Kidney glomerular epithelial cell (primary cell): Measurements from ENCODE around the gene SPRR5.

ENCODE experiments used
- DNase-seq: peaks from one replicate; lab custom pipeline; 2025; lab: John Stamatoyannopoulos, UW

SPRR5 gene, protein sequence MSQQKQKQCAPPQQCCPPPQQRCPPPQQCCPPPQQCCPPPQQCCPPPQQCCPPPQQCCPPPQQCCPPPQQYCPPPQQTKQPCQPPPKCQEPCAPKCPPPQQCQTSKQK

DNA sequence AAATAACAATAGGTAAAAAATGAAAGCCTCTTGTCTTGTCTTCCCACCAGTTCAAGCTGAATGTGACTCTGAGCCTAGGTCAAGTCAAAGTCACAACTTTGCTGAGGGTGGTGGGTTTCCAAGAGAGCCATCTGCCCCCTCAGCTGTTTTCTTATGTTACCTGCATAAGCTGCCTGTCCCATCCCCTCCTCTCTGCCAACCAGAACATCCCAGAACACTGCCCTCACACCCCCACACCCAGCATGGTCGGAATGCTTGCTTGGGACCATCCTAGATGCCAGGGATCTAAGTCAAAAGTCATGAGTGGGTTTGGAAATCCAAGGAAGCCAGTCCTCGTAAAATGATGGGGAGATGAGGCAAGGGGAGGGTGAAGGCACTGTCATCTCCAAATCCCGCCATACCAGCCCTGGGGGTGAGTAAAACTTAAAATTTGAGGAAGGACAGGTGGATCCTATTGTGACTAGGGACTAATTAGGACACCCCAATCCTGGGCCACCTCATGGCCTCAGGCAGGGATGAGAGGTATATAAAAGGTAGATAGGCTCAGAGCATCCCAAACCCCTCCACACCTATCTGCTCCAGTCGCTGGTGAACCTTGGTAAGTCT lies at the start of gene SPRR5:
Gene SPRR5 (plus strand): TSS at position 556 of the 606 bp plus-strand sequence. CDS start 1,349 bp downstream, outside the sequence.
- DNase-seq: no peak

DNA sequence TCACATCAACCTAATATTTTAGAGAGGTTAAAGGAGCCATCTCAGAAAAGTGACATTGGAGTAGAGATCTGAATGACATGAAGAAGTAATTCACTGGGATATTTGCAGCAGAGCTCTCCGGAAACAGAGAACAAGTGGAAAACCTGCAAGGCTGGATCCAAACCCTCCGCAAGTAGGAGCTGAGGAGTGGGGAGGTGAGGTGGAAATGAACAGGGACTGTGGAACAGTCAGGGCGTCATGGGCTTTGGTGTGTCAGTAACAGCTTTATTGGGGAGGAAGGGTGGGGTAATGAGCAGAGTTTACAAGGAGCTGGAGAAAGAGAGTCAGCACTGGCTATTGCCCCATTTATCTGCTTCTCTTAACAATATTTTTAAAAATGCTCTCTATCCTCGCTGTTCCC lies 48.0 kb upstream of the SPRR5 start:
- DNase-seq: no peak

DNA sequence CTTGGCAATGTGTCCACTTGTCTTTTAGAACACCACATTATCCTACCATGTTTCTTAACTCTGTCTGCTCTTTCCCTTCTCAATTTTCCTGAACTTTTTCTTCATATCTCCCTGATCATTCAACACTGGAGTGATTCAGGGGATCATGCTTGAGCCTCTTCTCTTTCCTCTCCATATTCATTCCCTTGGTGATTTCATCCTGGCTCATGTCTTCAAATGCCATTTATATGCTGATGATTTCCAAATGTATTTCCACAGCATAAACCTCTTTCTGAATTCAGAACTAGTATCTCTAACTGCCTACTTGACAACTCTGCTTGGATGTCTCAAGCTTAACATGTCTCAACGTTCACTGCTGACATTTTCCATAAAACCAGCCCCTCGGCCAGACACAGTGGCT lies 47.1 kb upstream of the SPRR5 start:
- DNase-seq: no peak

DNA sequence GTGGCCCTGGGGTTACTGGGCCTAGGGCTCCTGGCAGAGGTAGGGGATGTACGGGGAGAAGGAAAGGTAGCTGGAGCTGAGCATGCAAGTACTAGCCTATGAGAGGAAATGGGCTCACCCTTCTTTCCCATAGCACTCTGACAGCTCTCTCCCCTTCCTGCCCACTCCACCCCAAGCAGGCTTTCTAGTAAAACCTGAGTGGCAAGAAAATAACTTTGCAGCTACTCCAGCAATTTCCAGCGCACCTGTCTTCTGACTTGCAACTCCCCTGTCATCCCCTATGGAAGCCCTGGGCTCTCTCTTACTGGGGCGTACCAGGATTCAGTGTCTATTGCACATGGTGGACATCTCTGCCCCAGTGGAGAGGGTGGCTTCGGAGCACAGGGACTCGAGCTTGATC lies 45.4 kb upstream of the SPRR5 start:
- no peak for DNase-seq

DNA sequence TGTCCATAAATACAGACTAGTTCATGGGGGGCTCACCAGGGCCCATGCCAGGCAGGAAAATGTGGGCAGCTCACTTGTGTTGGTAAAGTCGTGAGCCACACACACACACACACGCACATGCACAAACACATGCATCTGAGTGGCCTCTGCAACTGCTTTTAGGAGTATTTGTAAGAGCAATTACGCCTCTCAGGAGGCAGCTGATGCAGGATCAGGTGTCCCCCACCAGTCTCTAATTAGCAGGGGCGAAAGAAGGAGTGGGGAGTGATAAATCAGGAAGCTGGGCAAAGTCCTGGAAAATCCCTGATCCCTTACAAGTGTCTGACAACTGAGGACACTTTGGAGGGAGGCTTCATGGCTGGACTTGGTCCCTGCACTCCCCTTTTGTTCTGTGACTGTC lies 44.4 kb upstream of the SPRR5 start:
- no peak for DNase-seq

DNA sequence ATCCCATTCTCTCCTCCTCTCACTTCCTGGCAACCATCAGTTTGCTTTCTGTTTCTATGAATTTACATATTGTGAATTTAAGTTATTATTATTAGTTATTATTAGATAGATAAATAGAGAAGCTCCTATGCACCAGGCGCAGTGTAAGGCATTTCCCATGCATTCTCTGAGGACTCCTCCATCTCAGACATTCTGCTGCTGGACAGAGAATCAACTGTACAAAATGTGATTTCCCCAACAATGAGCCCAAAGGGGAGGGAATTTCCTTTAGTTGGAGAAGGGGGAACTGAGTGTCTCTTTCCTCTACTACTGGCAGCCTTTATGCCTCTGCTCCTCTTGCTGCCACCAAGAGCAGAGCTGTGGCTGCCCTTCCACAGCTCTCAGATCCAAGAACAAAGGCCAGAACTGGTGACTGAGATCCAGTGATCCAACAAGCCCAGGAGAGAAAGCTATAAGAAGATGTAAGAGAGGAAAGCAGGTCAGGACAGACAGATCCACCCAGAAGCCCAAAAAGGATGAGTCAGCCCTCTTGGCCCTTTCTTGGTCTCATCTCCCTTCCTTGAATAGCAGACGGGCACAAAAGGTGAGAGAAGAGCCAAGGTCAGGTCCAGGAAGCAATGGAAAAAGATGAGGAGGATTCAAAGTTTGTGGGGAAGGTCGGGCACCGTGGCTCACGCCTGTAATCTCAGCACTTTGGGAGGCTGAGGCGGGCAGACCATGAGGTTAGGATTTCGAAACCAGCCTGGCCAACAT lies 42.1 kb upstream of the SPRR5 start:
- DNase-seq: no peak

DNA sequence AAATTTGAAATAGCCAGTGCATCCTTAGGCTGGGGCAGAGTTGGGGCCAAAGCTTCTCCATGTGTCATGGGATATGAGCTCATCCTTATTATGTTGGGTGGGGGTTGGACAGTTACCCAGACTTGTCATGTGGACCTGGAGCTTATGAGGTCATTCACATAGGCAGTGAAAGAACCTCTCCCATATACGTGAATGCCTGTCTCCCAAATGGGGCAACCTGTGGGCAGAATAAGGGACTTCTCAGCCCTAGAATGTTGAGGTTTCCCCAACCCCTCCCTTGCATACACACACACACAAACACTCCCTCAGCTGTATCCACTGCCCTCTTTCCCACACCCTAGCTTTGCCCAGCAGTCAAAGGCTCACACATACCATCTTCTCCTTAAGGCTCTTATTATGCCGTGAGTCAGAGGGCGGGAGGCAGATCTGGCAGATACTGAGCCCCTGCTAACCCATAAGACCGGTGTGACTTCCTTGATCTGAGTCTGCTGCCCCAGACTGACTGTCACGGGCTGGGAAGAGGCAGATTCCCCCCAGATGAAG lies 40.9 kb upstream of the SPRR5 start:
- no peak for DNase-seq

DNA sequence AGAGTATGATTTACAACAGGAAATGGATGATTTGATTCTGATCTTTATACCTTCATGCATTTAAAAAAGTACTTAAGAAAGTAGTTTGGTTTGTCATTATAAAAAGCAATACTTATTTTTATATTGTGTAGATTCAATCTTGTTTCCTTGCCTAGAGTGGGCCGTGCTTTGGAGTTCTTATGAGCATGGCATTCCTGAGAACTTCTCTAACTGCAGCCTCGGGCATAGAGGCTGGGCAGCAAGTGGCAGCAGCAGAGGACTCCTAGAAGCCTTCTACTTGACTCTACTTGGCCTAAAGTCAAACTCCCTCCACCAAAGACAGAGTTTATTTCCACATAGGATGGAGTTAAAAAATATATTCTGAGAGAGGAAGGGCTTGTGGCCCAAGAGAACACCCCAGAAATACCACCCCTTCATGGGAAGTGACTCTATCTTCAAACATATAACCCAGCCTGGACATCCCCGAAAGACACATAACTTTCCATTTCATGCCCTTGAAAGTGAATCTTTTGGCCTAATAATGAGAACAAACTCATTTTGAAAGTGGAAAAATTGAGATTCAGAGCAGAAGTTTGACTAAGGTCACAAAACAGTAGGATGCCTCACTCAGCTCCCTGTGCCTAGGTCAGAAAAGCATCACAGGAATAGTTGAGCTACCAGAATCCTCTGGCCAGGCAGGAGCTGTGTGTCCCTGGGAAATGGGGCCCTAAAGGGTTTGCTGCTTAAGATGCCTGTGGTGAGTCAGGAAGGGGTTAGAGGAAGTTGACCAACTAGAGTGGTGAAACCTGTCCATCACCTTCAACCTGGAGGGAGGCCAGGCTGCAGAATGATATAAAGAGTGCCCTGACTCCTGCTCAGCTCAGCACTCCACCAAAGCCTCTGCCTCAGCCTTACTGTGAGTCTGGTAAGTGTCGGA lies 39.1 kb upstream of the SPRR5 start, which contains the start of gene IVL:
Gene IVL (plus strand): TSS at position 861 of the 916 bp plus-strand sequence. CDS start 1,252 bp downstream, outside the sequence.
- DNase-seq: no peak

DNA sequence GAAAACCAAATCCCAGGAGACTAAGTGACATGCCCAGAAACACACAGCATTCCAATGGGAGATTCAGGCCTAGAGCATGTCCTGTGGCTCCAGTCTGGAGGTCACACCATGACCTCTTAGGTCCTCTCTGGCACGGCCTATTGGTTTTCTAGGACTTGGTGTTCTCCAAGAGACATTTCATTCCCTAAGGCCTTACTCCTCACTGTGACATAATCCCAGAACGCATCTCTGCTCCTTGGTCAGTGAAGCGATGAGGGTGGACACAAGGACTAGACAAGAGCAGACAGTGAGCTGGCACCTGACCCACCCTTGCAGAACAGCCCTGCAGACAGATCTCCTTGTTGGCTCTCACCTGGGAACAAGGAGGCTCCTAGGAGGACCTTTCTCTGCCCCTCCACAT lies 37.8 kb upstream of the SPRR5 start:
- no peak for DNase-seq

DNA sequence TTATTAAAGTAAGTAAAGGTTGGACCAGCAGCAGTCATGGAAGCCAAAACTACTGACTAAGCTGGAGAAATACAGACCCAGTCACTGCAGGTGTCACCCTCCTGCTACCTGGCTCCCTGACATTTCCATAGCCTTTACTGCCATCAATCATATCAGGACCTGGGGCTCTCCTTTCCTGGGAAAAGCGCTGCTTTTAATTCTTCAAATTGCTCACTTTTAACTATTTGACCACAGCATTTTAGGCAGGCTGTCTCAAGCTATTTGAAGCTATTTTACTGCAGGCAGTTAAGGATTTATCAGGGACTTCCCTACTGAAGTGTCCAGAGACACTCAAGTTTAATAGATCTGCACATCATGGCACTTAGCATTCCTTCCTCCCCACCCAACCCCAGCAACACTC lies 34.5 kb upstream of the SPRR5 start:
- DNase-seq: no peak

DNA sequence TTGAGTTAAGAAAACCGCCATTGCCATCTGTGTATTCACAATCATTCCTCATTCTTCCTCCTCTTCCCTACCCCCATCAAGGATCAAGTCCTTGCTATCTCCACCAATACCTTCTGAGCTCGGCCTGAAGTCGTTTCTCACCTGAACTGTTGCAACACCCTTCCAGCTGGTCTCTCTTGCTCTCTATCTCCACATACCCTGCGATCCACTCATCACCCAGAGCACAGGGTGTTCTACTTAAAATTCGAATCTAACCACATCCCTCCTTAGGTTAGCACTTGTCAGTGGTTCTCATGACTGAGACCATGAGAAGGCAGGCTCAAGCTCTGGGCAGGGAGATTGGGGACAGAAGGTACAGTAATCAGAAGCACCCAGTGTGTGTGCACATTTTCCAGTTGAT lies 34.1 kb upstream of the SPRR5 start:
- no peak for DNase-seq

DNA sequence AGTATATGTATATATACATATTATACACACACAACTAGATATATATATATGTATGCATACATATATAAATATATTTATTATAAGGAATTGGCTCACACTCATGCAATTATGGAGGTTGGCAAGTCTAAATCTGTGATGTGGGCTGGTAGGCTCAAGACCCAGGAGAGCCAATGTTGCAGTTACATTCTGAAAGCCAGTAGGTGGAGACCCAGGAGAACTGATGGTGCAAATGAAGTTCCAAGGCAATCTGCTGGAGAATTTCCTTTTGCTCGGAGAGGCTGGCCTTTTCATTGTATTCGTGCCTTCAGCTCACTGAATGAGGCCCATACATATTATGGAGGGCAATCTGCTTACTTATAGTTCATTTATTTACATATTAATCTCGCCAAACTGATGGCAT lies 29.2 kb upstream of the SPRR5 start:
- peak; percentile 4 for DNase-seq

DNA sequence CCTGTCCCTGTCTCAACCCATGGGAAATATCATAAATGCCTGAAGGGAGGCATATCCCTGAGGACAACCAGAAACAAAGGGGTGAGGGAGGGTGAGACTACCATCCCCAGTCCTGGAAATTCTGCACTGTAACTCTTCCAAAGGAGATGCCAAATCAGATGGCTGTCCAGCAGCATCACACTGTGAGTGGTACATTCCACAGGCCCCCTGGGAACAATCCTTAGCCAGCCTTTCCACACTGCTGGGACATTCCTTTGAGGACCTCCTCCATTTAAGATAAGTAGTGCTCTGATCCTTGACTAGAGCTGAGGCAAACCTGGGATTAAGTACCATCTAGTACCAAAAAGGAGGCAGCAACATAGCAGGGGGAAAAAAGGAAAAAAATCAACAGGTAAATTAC lies 27.9 kb upstream of the SPRR5 start:
- DNase-seq: no peak

DNA sequence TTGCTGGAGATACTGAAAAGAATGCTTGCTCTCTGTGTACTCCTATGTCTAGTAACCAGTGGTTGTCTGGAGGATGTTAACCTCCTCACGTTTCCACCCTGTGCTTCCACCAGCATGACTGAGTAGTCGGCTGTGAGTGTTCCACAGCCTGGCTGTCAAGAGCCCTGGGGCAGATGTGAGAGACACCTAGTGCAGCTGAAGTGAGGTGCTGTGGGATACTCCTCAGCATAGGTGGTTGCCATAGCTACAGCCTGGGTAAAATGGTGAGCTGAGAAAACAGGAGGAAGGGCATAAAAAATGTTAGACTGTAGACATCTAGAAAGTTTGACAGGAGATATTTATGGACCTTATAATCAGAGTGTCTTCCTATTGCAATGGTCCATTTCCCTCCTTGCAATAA lies 22.8 kb upstream of the SPRR5 start:
- DNase-seq: no peak

DNA sequence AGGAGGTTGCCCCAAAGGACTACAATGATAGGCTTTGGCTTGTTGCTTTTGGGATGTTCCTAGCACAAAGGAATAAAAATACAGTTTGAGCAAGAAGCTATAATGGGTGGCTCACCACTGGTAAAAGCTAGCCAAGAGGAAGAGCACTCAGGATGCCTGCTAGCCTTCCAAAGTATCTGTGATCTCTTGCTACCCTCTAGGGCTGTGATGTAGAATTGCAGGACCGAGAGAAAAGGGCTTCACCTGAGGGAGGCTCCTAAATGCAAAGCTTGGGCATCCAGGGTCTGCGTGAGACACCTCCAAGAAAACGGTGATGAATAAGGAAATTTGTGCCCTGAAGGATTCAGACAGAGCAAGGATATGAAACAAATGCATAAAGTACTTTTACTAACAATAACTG lies 20.9 kb upstream of the SPRR5 start:
- DNase-seq: no peak

DNA sequence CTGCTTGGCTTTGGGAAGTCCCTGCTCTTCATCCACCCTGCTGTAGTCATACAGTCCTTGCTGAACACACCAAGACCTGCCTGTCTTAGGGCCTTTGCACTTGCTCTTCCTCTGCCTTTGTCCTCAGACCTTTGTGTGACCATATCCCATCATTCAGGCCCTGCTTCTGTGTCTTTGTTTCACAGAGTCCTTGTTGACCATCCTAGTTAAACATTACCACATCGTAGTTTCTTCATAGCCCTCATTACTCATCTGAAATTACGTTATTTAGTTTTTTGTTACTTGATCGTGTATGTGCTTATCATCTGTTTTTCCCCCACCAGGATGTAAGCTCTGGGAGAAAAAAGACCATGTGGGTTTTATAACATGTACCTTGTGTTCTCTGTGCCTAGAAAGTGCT lies 18.3 kb upstream of the SPRR5 start:
- no peak for DNase-seq

DNA sequence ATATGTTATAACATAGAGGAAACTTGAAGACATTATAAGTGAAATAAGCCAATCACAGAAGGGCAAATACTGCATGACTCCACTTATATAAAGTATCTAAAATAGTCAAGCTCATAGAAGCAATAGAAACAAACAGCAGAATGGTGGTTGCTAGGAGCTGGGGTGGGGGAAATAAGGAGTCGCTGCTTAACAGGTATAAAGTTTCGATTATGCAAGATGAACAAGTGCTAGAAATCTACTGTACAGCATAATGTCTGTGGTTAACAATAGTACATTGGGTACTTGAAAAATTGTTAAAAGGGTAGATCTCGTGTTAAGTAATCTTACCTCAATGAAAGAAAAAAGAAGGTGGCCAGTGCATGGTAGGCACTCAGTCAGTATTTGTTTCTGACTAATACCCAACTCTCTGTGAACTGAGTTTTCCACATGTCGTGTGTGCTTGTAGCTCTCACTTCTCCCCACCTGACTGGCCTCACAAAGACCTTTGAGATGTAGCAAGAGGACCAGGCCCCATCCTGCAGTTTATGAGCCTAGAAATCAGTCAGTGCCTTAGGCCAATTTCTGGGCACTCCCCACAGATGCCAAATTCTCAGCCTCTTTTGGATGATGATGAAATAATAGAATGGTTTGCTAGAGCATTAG lies 14.7 kb upstream of the SPRR5 start:
- DNase-seq: no peak

DNA sequence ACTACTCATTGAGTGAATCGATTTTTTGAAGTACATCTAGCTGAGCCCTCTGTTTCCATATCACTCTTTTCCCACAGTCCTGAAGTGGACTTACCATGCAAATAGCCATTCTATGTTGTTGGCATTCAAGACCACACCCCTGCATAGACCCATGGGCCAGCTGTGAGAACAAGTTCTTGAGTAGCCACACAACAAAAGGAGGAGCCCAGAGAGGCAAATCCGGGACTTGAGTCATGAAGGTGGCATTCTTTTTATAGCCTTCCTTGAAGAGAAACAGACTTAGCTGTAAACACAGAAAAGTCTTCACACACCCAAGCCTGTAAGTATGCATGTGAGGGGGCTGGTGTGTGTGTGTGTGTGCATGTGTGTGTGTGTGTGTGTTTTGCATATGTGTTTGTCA lies 13.8 kb upstream of the SPRR5 start:
- DNase-seq: no peak

DNA sequence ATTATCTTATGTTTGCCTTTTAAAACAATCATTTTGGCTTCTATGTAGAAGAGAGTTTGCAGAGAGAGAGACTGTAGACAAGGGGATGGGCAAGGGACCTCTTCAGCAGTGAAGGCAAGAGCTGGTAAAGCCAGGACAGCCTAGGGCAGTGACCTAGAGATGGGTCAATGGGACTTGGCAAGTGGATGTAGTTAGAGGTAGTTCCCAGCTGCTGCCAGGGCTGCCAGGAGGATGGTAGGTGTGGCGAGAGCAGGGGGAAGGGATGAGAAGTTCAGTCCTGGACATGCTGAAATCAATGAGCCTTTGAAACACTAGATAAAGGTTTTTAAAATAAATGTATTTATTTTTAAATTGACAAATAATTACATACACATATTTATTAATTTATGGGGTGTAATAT lies 6.4 kb upstream of the SPRR5 start:
- no peak for DNase-seq

DNA sequence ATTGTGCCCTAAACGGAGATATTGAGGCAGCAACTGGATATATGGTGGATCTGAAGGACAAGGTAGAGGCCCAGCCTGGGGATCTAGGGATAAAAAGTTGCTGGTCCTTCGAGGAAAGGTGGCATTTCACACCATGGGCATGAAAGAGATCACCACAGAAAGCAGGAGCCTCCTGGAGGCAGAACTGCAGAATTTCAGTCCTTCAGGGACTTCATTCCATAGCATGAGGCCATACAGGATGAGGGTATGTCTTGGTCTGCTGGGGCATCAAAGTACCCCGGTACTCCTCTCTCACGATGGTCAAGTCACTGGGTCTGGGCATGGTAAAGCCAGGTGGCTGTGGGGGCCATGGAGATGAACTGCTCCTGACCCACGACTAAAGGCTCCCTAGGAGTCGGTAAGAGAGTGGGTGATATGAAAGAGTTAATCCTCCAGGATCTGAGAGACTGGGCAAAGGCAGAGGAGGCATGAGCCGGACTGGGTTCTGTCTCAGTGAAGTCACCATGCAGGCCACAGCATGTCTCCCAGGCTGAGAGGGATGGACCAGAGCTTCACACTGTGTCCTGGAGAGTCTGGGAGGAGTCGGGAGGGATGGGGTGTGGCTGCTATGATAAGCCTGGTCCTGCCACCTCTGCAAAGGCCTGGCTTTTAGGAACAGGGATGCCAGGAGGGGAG lies 5.8 kb upstream of the SPRR5 start:
- no peak for DNase-seq

DNA sequence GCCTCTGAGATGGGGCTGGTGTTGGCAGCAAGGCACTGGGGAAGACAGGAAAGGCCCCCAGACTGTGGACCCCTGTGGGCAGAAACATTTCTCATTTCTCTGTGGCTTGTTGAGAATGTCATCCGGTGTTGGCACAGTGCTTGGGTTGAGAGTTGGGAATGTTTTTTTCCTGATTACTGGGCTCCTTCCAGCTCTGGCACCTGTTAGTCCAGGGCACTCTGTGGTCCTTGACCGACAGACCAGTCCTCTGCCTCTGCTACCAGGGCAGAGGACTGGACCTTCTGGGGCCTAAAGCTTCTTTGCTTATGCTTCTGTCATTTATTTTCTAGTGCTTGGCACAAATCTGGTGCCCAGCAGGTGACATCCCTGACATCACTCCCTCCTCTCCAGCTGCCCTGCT lies 4.8 kb upstream of the SPRR5 start:
- no peak for DNase-seq
